Neural crest cell (in vitro differentiated cells): ENCODE results near the gene SLC25A26. TPM values are rescaled to one million over a fixed set of nuclear protein-coding genes. Genes with fewer than 3 reads are reported as not detected.

Experiments
- DNase-seq: peaks from one replicate; pipeline ENCODE4 v3.0.0; 2021; ENCODE audit warnings: low read depth, mixed read lengths, low spot score
- H3K27ac Mint-ChIP-seq: one replicate; pipeline ENCODE4 v1.8.0; 2021; ENCODE audit warnings: mild to moderate bottlenecking, mixed read lengths; ENCODE audit not compliant: unreplicated experiment
- H3K27me3 Mint-ChIP-seq: 2 replicates; pipeline ENCODE4 v1.8.0; 2021; ENCODE audit warnings: low read depth, mild to moderate bottlenecking, mixed read lengths
- H3K36me3 Mint-ChIP-seq: 2 replicates; pipeline ENCODE4 v1.8.0; 2021; ENCODE audit warnings: low read depth, mild to moderate bottlenecking, mixed read lengths
- H3K4me1 Mint-ChIP-seq: 2 replicates; pipeline ENCODE4 v1.8.0; 2021; ENCODE audit warnings: mixed read lengths
- H3K4me3 Mint-ChIP-seq: one replicate; pipeline ENCODE4 v1.8.0; 2021; ENCODE audit warnings: mild to moderate bottlenecking, mixed read lengths
- H3K9me3 Mint-ChIP-seq: 2 replicates; pipeline ENCODE4 v1.8.0; 2021; ENCODE audit warnings: mixed read lengths
- total RNA-seq: library from RNA; stranded (reverse); gene quantifications from 2 replicates; pipeline ENCODE4 v1.2.1, GENCODE V29; 2021
- TF ChIP-seq, protein P1 (sequence below): fragments of 200-600 bp; sonication (generic); conservative IDR thresholded peaks from 2 replicates; pipeline ENCODE4 v1.5.0; 2021; ENCODE audit warnings: antibody characterized with exemption, mild to moderate bottlenecking

Gene SLC25A26
- total RNA-seq, 1 donor from 2014 or later: 10.1 TPM

DNA sequence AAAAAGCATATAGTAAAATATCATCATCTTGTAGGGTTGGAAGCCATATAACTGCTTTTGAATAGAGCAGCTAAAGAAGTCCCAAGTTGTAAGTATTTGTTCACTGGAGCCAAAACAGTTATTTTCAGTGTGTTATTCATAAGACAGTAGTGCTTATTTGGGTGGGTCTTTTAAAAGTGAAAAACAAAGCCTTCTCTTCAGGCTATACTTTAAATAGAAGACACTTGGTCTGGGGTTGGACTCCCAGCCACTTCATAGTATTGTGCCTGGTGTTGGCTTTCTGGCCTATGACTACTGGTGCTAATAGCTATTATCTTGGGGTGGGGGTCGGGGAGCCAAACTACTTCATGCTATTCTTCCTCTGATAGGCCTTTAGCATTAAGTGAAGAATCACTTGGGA is 135.2 kb downstream of the SLC25A26 start:
- Mint-ChIP-seq H3K9me3 (no peaks in the 10 kb centered on the region), H3K4me1 (peaks cover 7% of the 10 kb centered on the region), H3K27me3 (no peaks in the 10 kb centered on the region), H3K36me3 (no peaks in the 10 kb centered on the region), H3K27ac (no peak overlapping the region), H3K4me3 (peak overlapping the region; percentile 29)
- DNase-seq: no peak
- TF ChIP-seq, protein P1, sequence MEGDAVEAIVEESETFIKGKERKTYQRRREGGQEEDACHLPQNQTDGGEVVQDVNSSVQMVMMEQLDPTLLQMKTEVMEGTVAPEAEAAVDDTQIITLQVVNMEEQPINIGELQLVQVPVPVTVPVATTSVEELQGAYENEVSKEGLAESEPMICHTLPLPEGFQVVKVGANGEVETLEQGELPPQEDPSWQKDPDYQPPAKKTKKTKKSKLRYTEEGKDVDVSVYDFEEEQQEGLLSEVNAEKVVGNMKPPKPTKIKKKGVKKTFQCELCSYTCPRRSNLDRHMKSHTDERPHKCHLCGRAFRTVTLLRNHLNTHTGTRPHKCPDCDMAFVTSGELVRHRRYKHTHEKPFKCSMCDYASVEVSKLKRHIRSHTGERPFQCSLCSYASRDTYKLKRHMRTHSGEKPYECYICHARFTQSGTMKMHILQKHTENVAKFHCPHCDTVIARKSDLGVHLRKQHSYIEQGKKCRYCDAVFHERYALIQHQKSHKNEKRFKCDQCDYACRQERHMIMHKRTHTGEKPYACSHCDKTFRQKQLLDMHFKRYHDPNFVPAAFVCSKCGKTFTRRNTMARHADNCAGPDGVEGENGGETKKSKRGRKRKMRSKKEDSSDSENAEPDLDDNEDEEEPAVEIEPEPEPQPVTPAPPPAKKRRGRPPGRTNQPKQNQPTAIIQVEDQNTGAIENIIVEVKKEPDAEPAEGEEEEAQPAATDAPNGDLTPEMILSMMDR: no peak

DNA sequence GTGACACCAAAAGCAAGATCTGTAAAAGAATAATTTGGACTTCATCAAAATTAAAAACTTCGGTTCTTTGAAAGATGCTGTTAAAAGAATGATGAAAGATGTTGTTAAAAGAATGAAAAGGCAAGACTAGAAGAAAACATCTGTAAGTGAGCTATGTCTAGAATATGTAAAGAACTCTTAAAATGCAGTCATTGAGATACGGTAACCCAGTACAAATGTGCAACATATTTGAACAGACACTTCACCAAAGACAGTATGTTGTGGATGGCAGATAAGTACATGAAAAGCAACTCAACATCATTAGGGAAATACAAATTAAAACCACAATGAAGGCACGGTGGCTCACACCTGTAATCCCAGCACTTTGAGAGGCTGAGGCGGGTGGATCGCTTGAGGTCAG is 140.6 kb downstream of the SLC25A26 start:
- Mint-ChIP-seq H3K36me3 (peaks cover 4% of the 10 kb centered on the region), H3K27me3 (no peaks in the 10 kb centered on the region), H3K4me1 (peaks cover 24% of the 10 kb centered on the region), H3K27ac (no peak overlapping the region), H3K4me3 (no peak overlapping the region), H3K9me3 (peaks cover 3% of the 10 kb centered on the region)
- TF ChIP-seq, protein P1: no peak
- DNase-seq: no peak

- DNase-seq: no peak
- TF ChIP-seq, protein P1: no peak
- H3K36me3 Mint-ChIP-seq: peaks cover 4% of the 10 kb centered on the region
- H3K27me3 Mint-ChIP-seq: no peaks in the 10 kb centered on the region
- H3K4me3 Mint-ChIP-seq: no peak overlapping the region
- no peak overlapping the region for H3K27ac Mint-ChIP-seq
- peaks cover 24% of the 10 kb centered on the region for H3K4me1 Mint-ChIP-seq
- peaks cover 3% of the 10 kb centered on the region for H3K9me3 Mint-ChIP-seq
These were observed 141.7 kb downstream of the SLC25A26 start for GRCh38 chr3:66362541-66362941.

DNA sequence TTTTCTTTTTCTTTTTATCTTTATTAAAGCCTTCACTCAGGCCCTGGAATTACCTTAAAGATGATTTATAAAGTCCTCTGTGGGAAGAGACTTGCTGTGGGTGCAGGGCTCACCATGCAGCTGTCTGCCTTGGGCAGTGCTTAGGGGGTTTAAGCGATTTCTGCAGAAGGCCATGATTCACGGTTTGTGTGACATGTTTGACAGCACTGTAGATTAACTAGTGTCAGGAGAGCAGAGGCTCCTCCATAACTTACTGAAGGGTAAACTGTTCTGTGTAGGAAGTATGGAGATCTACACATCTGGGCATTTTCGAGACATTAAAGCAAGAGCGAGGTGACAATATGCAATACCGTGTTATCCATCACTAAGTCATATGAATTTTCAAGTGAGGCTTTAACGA is 142.3 kb downstream of the SLC25A26 start:
- DNase-seq: no peak
- H3K9me3 Mint-ChIP-seq: peaks cover 3% of the 10 kb centered on the region
- peaks cover 24% of the 10 kb centered on the region for H3K4me1 Mint-ChIP-seq
- H3K27ac Mint-ChIP-seq: no peak overlapping the region
- H3K27me3 Mint-ChIP-seq: no peaks in the 10 kb centered on the region
- peaks cover 4% of the 10 kb centered on the region for H3K36me3 Mint-ChIP-seq
- TF ChIP-seq, protein P1: no peak
- H3K4me3 Mint-ChIP-seq: no peak overlapping the region

GRCh38 chr3:66365080-66365479 is 144.3 kb downstream of the SLC25A26 start:
- peaks cover 24% of the 10 kb centered on the region for H3K4me1 Mint-ChIP-seq
- TF ChIP-seq, protein P1: no peak
- peaks cover 9% of the 10 kb centered on the region for H3K36me3 Mint-ChIP-seq
- peaks cover 3% of the 10 kb centered on the region for H3K9me3 Mint-ChIP-seq
- no peak overlapping the region for H3K27ac Mint-ChIP-seq
- H3K27me3 Mint-ChIP-seq: no peaks in the 10 kb centered on the region
- H3K4me3 Mint-ChIP-seq: no peak overlapping the region
- DNase-seq: no peak

- Mint-ChIP-seq H3K27me3 (no peaks in the 10 kb centered on the region), H3K9me3 (no peaks in the 10 kb centered on the region), H3K4me1 (peaks cover 28% of the 10 kb centered on the region), H3K27ac (no peak overlapping the region), H3K4me3 (no peak overlapping the region), H3K36me3 (peaks cover 14% of the 10 kb centered on the region)
- TF ChIP-seq, protein P1: no peak
- DNase-seq: no peak
These were observed 145.9 kb downstream of the SLC25A26 start for GRCh38 chr3:66366747-66367146.
